ENCODE results near the gene GLIS1.
"Not testable (repeated sequence)": the region's sequence is repeated elsewhere in the genome, so short reads cannot be mapped to it uniquely, and the experiment has no call there.

The GLIS1 gene

DNA sequence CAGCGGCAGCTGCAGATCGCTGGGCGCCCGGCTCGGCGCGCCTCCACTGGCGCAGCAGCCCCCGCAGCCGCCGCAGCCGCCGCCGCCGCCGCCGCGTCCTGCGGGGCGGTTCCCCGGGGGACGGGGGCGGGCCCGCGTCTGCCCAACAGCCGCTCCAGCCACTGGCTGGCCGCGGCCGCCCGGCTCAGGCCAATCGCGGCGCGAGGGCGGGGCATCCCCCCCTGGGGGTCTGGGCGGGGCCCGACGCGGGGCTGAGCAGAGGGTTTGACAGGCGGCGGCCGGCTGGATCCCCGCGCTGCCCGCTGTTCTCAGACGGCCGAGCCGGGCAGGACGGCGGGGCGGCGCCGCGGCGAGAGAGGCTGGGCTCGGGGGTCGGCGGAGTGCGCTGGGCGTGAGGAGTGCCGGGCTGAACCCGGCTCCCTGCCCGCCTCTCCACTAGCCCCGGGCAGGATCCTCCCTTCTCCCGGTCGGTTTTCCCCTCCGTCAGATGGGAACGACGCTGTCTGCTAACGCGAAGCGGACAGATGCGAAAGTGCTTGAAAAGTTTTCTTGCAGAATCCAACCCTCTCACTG is at the start of gene GLIS1:
GLIS1 (minus strand) TSS at position 56 of the 573 bp plus-strand sequence. CDS start 1,100 bp downstream, outside the sequence.
- DNase-seq = peak; percentile 79

DNA sequence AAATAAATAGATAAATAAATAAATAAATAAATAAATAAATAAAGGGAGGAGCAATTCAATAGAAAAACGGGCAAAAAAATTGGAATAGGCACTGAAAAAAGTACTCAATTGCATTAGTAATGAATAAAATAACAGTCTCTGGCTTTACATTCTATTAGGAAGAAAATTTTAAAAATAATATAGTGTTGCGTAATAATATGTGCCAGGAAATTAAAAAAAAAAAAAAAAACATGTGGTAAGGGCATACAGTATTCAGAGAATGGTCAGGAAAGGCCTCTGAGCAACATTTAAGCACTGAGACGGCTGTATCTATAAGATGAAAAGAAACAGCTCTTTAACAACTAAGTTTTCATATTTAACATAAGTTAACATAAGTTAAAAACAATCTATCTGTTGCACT is 48.7 kb upstream of the GLIS1 start:
- DNase-seq = no peak

DNA sequence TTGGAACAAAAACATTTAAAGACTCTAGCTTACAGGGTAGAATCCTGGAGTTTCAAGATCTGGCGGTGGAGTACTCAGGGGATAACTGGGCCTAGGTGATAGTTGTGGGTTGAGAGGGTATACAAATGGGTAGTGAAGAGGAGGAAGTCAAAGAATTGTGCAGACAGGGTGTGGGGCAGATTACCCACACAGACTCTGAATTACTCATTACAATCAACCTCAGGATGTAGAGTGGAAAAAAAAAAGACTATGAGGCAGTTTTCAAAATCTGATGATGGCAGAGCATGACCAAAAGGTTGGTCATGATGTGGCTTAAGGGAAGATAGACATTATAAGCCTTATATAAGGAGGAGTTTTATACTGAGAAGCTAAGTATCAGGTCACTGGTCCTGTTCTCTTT is 44.1 kb upstream of the GLIS1 start:
- no peak for DNase-seq

DNA sequence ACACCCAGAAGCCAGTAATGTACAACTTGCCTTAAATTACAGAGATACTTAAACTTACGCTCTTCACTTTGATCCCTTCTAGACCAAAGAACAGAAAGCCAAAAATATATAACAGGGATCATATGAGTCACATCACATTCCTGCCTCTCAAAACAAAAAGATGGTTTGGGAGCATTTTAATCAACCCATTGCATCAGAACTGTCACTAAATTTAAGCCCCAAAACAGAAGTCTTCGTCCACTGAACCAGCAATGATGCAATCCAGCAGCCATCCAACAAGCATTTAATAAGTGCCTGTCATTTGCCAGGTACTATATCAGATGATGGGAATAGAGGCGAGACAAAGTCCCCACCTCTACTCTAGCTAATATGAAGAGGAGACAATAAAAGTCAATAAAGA is 42.7 kb upstream of the GLIS1 start:
- no peak for DNase-seq

DNA sequence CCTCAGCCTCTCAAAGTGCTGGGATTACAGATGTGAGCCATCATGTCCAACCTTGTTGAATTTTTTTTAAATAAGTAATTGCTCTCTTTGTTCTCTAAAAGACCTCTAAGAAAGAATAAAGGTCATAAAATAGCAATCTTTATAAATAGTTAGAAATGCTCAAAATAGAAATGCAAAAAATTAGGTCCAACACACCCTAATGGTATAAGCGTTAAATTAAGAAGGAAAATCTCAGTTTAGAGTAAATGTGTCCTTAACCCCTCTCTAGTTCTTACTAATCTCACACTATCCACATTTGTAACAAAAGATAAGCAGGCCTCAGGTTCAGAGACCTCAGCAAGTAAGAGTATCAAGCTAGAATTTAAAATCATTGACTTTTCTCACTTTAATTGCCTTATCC is 38.3 kb upstream of the GLIS1 start:
- no peak for DNase-seq

DNA sequence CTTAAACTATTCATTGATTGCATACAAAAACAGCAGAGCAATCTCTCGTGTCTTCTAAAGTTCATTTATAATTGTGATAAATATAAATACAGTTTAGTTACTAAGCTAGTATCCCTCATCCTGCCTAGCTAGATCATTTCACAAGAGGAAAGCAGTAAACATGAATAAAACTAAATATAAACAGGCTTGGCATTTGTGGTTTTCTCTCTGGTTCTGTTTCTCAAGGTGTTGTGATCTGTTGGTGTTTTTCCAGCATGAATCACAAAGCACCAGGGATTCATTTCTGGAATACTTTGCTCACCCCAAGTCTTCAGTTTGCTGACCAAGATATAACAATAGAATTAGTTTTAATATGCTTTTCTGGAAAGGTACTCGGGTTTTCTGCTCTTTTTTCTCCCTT is 32.7 kb upstream of the GLIS1 start:
- DNase-seq = no peak

DNA sequence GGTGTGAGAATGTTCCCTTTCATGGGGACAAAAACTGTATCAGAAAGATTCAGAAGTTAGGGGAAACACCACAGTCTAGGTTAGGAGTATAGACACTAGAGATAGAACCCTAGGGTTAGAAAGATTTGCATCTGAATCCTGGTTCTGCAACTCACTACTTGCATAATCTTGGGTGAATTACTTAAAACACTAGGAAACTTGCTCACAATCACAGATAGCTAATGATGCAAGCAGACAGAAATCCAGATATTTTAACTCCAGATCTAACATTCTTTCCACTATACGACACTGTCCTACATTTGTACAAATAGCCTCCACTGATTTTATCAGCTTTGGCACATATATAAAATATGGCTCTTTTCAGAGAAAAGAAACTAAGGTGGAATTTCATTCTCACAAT is 30.8 kb upstream of the GLIS1 start:
- no peak for DNase-seq

DNA sequence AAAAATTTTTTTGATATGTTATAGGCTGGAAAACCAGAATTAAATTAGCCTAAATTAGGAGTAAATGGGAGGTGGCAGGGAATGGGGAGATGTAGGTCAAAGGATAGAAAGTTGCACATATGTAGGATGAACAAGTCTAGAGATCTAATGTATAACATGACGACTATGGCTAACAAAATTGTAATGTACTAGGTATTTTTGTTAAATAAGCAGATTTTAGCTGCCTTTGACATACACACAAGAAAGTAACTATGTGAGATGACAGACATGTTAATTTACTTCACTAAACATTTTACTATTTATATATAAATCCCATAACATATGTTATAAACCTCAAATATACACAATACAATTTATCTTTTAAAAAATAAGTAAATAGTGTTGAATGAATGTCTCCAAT is 30.2 kb upstream of the GLIS1 start:
- DNase-seq = no peak

DNA sequence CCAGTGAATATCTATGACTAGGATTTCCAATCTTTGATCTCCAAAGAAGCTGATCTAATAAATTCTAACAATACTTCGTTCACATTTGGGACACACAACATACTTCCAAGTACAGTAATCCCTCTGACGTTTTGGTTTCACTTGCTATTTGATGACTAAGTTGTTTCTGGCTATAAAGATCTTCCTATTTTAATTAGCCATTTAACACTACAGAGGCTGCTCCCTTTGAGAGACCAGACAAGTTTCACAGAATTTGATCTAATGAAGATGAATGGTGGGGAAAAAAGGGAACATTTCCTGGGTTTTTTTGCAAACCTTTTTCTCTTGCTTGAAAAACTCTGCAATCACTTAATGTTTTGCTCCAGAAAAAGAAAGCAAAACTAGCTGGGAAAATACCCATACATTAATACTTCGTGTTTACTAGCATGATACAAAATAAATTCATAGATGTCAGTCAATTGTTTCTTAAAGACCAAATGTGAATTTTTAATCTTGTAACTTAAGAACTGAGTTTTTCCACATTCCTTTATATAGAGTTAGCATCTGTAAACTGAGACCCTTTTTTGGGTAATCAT is 28.0 kb upstream of the GLIS1 start:
- DNase-seq = no peak

DNA sequence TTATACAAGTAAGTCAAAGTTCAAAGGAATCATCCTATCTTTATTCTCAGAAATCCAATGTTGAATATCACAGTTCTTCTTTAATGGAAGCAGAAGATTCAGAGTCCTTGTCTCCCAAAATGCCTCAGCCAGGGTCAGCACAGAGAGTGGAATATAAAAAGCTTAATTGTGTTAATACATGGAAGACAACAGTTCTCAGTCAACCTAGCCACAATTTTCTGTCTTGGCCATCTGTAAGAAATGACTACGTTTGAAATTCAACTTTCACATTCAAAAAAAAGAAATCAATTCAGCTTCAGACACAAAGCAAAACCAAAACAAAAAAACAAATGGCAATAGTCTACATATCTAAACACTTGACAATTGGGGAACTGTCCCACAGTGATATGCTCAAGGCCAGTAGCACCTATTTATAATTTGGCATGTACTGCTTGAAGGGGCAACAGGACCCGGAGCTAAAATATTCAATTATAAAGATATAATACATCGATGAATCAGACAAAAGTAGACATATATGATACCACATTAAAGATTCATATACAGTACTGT is 27.3 kb upstream of the GLIS1 start:
- no peak for DNase-seq

DNA sequence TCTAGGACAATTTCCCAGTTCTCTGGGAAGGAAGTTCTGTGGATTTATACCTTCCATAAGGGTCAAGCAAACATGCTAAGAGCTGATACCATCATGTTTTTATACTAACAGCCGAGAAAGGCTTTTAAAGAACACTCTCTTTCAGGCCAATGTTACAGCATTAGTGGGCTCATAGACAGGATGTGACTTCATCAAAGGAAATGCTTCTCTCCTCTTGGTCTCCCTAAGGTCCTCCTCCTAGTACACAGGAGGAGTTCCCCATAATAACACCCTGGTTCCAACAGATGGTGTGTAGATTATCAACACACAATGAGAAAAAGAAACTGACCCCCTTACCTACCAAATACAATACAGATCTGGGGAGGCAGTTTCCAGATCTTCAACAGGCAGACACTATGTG is 26.7 kb upstream of the GLIS1 start:
- DNase-seq = no peak

DNA sequence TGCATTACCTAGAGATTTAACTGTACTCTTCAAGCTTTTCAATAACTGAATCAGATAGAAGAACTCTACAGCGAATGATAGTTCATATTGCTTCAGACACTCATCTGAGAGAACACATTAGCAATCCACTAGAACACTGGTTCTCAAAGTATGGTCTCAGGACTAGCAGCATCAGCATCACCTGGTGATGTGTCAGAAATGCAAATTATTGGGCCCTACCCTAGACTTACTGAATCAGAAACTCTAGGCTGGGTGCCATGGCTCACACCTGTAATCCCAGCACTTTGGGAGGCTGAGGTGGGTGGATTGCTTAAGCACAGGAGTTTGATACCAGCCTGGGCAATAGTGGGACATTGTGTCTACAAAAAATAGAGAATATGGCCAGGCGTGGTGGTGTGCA is 24.9 kb upstream of the GLIS1 start:
- no peak for DNase-seq

DNA sequence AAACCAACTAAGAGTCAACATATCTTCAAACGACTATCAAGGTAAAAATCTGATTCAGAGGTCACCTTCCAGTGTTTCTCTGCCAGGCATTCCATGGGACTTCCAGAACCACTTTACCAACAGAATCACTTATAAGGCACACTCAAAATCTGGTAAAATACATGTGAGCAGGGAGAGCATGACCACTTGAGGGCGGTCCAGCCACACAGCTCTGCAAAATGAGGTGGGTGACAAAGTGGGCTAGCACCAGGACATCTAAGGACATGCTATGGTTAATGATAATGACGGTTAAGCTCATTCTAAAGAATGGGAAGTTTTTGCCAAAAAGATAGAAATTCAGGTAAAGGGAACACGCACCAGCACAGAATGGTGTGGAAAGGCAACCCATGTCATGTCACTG is 24.5 kb upstream of the GLIS1 start:
- DNase-seq = no peak

DNA sequence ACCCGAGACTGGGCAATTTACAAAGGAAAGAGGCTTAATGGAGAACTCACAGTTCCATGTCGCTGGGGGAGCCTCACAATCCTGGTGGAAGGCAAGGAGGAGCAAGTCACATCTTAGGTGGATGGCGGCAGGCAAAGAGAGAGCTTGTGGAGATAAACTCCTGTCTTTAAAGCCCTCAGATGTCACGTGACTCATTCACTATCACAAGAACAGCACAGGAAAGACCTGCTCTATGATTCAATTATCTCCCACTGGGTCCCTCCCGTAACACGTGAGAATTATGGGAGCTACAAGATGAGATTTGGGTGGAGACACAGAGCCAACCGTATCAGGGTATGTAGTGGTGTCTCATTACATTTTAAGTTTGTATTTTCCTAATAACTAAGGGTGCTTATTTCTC is 21.5 kb upstream of the GLIS1 start:
- not testable (repeated sequence) for DNase-seq

DNA sequence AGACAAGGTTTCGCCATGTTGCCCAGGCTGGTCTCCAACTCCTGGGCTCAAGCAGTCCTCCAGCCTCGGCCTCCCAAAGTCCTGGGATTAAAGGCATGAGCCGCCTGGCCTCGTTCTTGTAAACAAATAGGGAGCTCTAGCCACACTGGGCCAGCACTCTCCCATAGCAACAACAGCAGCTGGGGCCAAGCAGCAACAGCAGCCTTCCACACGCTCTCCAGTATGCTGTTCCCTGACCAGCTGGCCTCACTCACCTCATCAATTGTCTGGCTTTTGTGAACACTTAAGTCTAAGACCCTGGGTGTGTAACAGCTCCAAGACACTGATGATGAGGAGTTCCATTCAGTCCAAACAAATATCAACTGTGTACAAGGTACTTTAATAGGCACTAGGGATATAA is 16.9 kb upstream of the GLIS1 start:
- no peak for DNase-seq

DNA sequence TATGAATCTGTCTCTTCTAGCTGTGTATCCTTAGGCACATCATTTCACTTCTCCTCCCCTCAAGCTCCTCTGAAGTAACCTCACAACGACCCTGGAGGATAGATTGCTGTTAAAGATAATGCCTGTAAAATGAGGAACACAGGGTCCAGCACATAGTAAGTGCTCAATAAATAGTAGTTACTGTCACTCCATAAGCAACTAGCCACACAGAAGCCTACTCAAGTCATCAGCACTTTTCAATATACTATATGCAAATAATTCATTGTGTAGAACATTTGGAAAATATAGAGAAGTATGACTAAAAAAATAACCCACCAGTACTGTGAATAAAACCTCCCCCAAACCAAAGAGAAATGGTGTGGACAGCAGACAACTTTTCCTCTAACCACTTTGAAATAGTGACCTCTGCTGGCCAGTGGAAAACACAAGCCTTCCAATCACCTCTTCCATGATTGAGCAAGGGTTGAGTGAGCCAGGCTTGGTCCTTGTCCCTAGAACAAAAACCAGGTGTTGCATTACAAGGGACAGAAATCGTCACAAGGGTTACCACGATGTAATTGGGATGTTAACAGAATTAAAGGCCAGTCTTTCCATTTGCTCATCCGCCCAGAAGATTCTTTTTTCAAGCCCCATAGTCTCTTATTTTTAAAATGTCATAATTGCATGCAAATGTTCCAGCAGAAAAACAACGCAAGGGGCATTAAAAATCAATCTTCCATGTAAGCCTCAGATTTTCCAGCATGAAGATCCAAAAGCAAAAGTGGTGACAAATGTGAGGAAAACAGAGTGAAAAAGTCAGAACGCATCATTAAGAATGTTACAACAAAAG is 15.7 kb upstream of the GLIS1 start:
- DNase-seq = peak; percentile 7

DNA sequence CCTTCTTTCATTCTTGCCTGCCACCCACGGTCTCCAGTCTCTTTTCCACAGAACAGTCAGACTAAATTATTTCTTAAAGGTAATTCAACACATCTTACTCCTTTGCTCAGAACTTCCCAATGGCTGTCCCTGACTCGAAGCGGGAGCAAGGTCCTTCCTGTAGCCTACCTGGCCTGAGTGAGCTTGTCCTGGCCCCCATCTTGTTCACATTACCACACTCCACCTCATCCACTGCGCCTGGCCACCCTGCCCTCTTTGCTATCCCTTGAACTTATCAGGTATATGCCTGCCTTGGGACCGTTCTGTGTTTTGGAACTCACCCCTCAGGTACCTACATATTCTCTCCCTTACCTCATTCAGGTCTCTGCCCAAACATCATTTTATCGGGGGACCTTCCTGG is 13.3 kb upstream of the GLIS1 start:
- DNase-seq = no peak

DNA sequence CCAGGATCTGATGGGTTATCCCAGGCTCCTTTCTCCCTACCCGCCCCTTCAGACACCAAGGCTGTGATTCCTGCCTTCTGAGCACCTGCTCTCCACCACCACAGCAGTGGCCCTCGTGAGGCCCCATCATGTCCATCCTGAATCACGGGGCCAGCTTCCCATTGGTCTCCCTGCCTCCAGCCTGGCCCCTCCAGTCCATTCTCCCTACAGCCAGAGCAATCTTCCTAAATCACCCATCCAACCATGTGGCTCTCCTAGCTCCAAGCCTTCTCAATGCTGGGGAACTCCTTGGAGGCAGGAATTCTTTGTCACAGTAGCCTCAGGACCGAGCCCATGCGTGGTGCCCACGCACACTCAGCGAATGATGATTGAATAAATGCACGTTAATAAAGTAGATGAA is 8.9 kb upstream of the GLIS1 start:
- DNase-seq = no peak

DNA sequence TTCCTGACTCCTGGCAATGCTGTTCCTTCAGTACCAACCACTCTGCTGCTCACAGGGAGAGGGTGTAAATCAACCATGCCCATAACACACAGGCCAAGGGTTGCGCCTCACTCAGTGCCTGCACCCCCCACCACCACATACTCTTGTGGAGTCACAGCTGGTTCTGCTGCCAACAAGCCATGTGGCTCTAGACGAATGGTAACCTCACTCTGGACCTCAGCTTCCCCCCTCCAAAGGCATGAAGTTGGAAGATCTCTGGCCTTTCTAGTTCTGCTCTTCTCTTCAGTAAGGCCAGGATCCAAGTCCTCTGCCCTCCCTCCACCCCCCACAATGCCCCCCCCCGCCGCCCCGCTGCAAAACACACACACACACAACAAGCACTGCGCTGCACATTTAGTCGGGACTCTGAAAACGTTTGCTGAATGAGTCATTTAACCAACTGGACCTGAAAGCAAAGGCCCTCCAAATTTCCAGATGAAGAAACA is 1.7 kb upstream of the GLIS1 start:
- DNase-seq = no peak

DNA sequence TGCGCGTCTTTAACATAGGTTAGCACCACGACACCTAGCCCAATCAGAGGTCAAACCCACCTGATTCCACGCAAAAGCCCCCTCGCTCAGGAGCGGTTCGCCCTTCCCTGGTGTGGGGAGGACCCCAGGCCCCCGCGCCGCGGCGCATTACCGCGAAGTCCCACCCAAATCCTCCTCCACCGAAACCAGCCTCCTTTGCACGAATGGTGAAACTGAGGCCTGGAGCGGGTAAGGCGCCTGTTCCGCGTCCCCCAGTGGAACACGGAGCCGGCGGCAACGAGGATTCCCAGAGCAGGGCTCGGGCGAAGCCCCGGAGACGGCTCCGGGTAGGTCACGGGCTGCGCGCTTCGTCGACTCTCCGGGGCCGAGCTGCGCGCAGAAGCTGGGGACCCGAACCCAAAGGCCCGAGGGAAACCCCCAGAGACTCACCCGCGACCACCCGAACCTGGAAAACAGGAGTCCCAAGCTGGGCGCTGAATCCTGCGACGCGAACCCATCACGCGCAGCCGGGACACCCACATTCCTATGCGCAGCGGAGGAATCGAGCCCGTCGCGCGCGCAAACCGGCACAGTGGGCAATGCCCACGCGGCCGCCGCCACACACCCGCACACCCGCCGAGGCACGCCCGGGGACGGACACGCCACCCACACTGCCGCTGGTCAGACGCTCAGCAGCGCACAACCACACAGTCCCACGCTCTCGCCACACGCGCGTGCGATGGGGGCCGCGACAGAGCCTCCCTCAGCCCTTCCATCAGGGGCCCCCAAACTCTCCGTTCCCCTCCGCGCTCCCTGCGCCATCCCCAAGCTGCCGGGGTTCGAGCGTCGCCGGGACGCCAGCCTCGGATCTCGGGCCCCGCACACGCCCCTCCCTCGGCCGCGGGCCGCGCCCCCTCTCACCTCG is 507 bp downstream of the GLIS1 start:
- DNase-seq = no peak

DNA sequence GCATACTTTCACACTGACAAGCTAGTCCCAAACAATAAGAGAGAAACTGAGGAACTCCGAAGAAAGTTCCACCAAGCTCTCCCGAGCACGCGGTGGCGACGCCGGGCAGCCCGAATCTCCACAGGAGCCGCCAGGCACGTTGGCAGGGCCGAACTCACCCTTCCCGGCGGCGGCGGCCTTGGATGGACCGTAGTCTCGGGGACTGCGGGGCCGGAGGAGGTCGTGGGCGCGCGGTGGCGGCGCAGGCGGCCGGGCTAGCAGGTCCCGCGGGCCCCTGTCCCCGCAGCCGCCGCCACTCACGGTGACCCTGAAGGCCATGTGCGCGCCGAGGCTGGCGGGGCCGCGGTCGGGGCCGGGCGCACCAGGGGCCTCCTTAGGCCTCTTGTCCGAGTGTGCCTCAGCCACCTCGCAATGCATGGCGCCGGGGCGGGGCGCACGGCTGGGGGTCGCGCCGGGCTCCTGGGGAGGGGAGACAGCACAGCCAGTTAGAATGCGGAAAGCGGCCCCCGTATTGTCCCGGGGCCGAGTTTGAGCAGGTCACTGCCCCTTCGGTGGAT is 1.2 kb downstream of the GLIS1 start:
- DNase-seq = no peak

DNA sequence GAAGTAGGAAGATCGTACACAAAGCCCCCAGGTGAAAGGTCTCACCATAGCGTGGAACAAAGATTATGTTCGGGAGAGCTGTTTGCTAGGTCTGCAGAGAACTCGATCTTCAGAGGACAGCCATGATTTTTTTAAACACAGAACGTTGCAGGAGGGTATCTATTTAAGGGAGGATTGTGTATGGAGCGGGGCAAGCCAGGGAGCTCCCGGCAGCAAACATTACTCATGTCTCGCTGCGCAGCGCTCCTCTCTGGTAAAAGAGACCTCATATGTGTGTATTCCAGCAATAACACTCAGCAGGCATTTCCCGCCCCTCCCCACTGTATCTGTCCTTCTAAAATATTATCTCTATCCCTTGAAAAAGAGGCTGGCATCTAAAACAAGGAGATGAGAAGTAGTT is 2.7 kb downstream of the GLIS1 start:
- no peak for DNase-seq

DNA sequence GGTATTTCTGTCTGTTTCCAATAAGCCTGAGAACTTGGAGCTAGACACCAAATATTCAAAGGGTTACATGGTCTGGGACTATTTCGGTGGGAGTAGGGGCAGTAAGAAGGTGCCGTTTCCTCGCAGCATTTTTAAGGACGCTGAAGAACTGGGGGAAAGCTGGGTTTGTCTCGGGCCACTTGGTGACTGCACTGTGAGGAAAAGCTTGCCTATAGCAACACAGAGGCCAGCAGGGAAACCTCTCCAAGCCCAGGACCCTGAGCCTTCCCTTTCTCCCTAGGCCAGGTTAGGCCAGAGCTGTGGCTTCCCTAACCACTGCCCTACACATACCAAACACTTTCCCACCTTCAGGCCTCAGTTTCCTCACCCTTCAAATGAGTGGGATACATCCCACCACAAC is 3.3 kb downstream of the GLIS1 start:
- DNase-seq = no peak
